Astrocyte (in vitro differentiated cells and primary cell): ENCODE measurements around the gene LGI1. TPM values are rescaled to one million over a fixed set of nuclear protein-coding genes. Genes with fewer than 3 reads are reported as not detected.

ENCODE experiments used
- DNase-seq: peaks from one replicate; pipeline ENCODE4 v3.0.0-alpha.2; 2010; ENCODE audit warnings: low read depth
- FAIRE-seq: peaks from 2 replicates; lab custom pipeline; 2011; peaks lifted over from hg19 to GRCh38; lab: Jason Lieb, UNC
- H2AFZ ChIP-seq: 2 replicates; pipeline ENCODE4 v1.6.0; 2012; ENCODE audit warnings: low read depth, low read length, inconsistent platforms
- H3K27ac ChIP-seq: 2 replicates; pipeline ENCODE4 v1.5.1; 2011; ENCODE audit warnings: low read depth, low read length, inconsistent platforms
- H3K27me3 ChIP-seq: 2 replicates; pipeline ENCODE4 v1.6.0; 2011; ENCODE audit warnings: low read length, inconsistent platforms; ENCODE audit not compliant: insufficient read depth
- H3K36me3 ChIP-seq: 2 replicates; pipeline ENCODE4 v1.5.1; 2011; ENCODE audit warnings: low read length, inconsistent platforms; ENCODE audit not compliant: insufficient read depth
- H3K4me1 ChIP-seq: 2 replicates; pipeline ENCODE4 v1.5.1; 2011; ENCODE audit warnings: low read length, inconsistent platforms; ENCODE audit not compliant: insufficient read depth
- H3K4me2 ChIP-seq: 2 replicates; pipeline ENCODE4 v1.6.0; 2012; ENCODE audit warnings: low read length, inconsistent platforms
- H3K4me3 ChIP-seq: 2 replicates; pipeline ENCODE4 v1.5.1; 2011; ENCODE audit warnings: low read depth, mild to moderate bottlenecking, low read length, inconsistent platforms; ENCODE audit not compliant: insufficient read depth
- H3K79me2 ChIP-seq: 2 replicates; pipeline ENCODE4 v1.6.0; 2012; ENCODE audit warnings: mild to moderate bottlenecking, low read length, inconsistent platforms; ENCODE audit not compliant: insufficient read depth
- H3K9ac ChIP-seq: 2 replicates; pipeline ENCODE4 v1.6.0; 2012; ENCODE audit warnings: mild to moderate bottlenecking, low read length, inconsistent platforms
- H3K9me3 ChIP-seq: 2 replicates; pipeline ENCODE4 v1.5.1; 2012; ENCODE audit warnings: low read depth, mild to moderate bottlenecking, low read length, inconsistent platforms; ENCODE audit not compliant: insufficient read depth
- H4K20me1 ChIP-seq: 2 replicates; pipeline ENCODE4 v1.6.0; 2012; ENCODE audit warnings: low read length, inconsistent platforms; ENCODE audit not compliant: insufficient read depth
- H3K27ac Mint-ChIP-seq: one replicate; pipeline ENCODE4 v1.8.0; 2021; ENCODE audit warnings: mild to moderate bottlenecking, mixed read lengths; ENCODE audit not compliant: unreplicated experiment
- H3K27me3 Mint-ChIP-seq: one replicate; pipeline ENCODE4 v1.8.0; 2021; ENCODE audit warnings: low read depth, mixed read lengths; ENCODE audit not compliant: unreplicated experiment
- H3K36me3 Mint-ChIP-seq: one replicate; pipeline ENCODE4 v1.8.0; 2021; ENCODE audit warnings: low read depth, mixed read lengths; ENCODE audit not compliant: unreplicated experiment
- H3K4me1 Mint-ChIP-seq: one replicate; pipeline ENCODE4 v1.8.0; 2021; ENCODE audit warnings: low read depth, mixed read lengths; ENCODE audit not compliant: unreplicated experiment
- H3K4me3 Mint-ChIP-seq: one replicate; pipeline ENCODE4 v1.8.0; 2021; ENCODE audit warnings: mild to moderate bottlenecking, moderate library complexity, mixed read lengths; ENCODE audit not compliant: unreplicated experiment
- H3K9me3 Mint-ChIP-seq: one replicate; pipeline ENCODE4 v1.8.0; 2021; ENCODE audit warnings: mild to moderate bottlenecking, mixed read lengths; ENCODE audit not compliant: unreplicated experiment
- CTCF ChIP-seq: IDR thresholded peaks from 2 replicates; pipeline ENCODE4 v1.5.1; 2011; ENCODE audit warnings: low read depth, mild to moderate bottlenecking, inconsistent platforms, low read length, moderate library complexity; ENCODE audit not compliant: insufficient read depth
- EZH2 ChIP-seq: IDR thresholded peaks from 2 replicates; pipeline ENCODE4 v1.6.1; 2012; ENCODE audit warnings: mild to moderate bottlenecking, low read length, inconsistent platforms; ENCODE audit not compliant: insufficient read depth
- total RNA-seq: library from RNA; stranded (reverse); gene quantifications from 2 replicates; pipeline ENCODE4 v1.2.1, GENCODE V29; 2021

The LGI1 gene
- total RNA-seq, 1 donor from 2014 or later: 2.0 TPM

- Histone ChIP-seq H3K36me3 (no peaks in the 10 kb centered on the region), H3K4me1 (peaks cover 12% of the 10 kb centered on the region), H2AFZ (no peak overlapping the region), H3K27ac (peak overlapping the region; percentile 73), H3K9ac (no peak overlapping the region), H3K4me3 (no peak overlapping the region), H3K27me3 (no peaks in the 10 kb centered on the region), H3K4me2 (peak overlapping the region; percentile 75), H3K79me2 (no peaks in the 10 kb centered on the region), H4K20me1 (no peaks in the 10 kb centered on the region), H3K9me3 (no peaks in the 10 kb centered on the region)
- Mint-ChIP-seq H3K27ac (peak overlapping the region; percentile 75), H3K9me3 (no peaks in the 10 kb centered on the region), H3K4me1 (peaks cover 9% of the 10 kb centered on the region), H3K27me3 (no peaks in the 10 kb centered on the region), H3K4me3 (no peak overlapping the region), H3K36me3 (no peaks in the 10 kb centered on the region)
- DNase-seq: peak; percentile 97
- FAIRE-seq: peak; percentile 99
- TF ChIP-seq CTCF: peak; percentile 16
- TF ChIP-seq EZH2: no peak
These were observed 10.9 kb upstream of the LGI1 start for GRCh38 chr10:93746844-93747284.

GRCh38 chr10:93749218-93749799 is 8.4 kb upstream of the LGI1 start:
- no peaks in the 10 kb centered on the region for H4K20me1 ChIP-seq
- FAIRE-seq (no peak), DNase-seq (peak; percentile 18)
- H3K27ac Mint-ChIP-seq: no peak overlapping the region
- no peaks in the 10 kb centered on the region for H3K27me3 Mint-ChIP-seq
- no peak for TF ChIP-seq CTCF
- no peak for TF ChIP-seq EZH2
- no peaks in the 10 kb centered on the region for H3K36me3 Mint-ChIP-seq
- H2AFZ ChIP-seq: no peak overlapping the region
- no peak overlapping the region for H3K27ac ChIP-seq
- no peaks in the 10 kb centered on the region for H3K79me2 ChIP-seq
- H3K9me3 Mint-ChIP-seq: peaks cover 2% of the 10 kb centered on the region
- no peak overlapping the region for H3K4me3 Mint-ChIP-seq
- no peaks in the 10 kb centered on the region for H3K9me3 ChIP-seq
- no peaks in the 10 kb centered on the region for H3K27me3 ChIP-seq
- no peaks in the 10 kb centered on the region for H3K36me3 ChIP-seq
- no peak overlapping the region for H3K4me3 ChIP-seq
- H3K4me2 ChIP-seq: no peak overlapping the region
- H3K4me1 ChIP-seq: peaks cover 20% of the 10 kb centered on the region
- H3K9ac ChIP-seq: no peak overlapping the region
- H3K4me1 Mint-ChIP-seq: peaks cover 19% of the 10 kb centered on the region

GRCh38 chr10:93751124-93751523 is 6.6 kb upstream of the LGI1 start:
- Histone ChIP-seq H3K9ac (no peak overlapping the region), H2AFZ (no peak overlapping the region), H3K27me3 (no peaks in the 10 kb centered on the region), H3K79me2 (no peaks in the 10 kb centered on the region), H3K4me3 (no peak overlapping the region), H3K4me1 (peaks cover 20% of the 10 kb centered on the region), H3K36me3 (no peaks in the 10 kb centered on the region), H3K27ac (no peak overlapping the region), H4K20me1 (no peaks in the 10 kb centered on the region), H3K9me3 (no peaks in the 10 kb centered on the region), H3K4me2 (no peak overlapping the region)
- TF ChIP-seq EZH2 (no peak), CTCF (no peak)
- FAIRE-seq (no peak), DNase-seq (no peak)
- H3K27ac Mint-ChIP-seq: no peak overlapping the region
- H3K36me3 Mint-ChIP-seq: no peaks in the 10 kb centered on the region
- peaks cover 19% of the 10 kb centered on the region for H3K4me1 Mint-ChIP-seq
- H3K27me3 Mint-ChIP-seq: no peaks in the 10 kb centered on the region
- no peak overlapping the region for H3K4me3 Mint-ChIP-seq
- H3K9me3 Mint-ChIP-seq: peaks cover 2% of the 10 kb centered on the region
